ENCODE results near the gene HIC2. TPM values are rescaled to one million over a fixed set of nuclear protein-coding genes. Genes with fewer than 3 reads are reported as not detected.

The HIC2 gene
- total and polyA plus RNA-seq, 9 of the 15 experiments (the other 6 are each of a cell fraction or from before 2014, with no cell fraction given), result 1.7 to 117 (median 35.5) TPM

DNA sequence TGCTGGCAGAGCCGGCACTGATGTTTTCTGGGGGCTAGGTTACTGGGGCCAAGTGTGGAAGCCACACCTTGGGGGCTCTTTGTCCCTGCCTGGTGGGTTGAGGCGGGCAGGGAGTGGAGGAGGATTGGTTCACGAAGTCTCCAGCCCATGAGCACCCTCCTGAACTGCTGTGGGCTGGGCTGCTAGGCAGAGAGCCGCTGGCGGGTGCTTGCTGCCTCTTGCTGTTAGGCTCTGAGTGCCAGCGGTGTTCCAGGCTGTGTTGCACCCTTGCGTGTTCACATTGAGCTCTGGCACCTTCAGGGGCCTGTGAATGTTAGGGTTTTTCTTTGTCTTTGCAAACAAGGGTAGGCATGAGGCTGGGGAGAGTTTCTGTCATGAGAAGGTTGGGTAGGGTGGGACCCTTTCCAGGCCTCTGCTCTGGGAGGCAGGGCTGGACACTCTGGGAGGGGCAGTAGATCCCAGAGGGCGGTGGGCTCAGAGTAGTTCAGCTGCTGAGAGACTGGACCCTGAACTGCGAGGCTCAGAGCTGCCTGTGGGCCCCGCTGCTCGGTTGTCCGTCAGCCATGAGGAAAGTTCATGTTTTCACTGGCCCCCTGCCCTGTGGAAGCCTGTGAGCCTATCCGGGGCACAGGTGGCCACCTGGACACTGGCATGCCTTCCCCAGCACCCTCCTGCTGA is 26.0 kb downstream of the HIC2 start (continued):
- TF ChIP-seq, protein P1, sequence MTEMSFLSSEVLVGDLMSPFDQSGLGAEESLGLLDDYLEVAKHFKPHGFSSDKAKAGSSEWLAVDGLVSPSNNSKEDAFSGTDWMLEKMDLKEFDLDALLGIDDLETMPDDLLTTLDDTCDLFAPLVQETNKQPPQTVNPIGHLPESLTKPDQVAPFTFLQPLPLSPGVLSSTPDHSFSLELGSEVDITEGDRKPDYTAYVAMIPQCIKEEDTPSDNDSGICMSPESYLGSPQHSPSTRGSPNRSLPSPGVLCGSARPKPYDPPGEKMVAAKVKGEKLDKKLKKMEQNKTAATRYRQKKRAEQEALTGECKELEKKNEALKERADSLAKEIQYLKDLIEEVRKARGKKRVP (CRISPR knock-in tag; IDR thresholded peaks at IDR 0.05), result no peak
- no peak for TF ChIP-seq MXI1 (IDR thresholded peaks at IDR 0.05; ENCODE audit: low read depth, low read length)
- TF ChIP-seq OTX1 (CRISPR knock-in tag; IDR thresholded peaks at IDR 0.05), result no peak
- TF ChIP-seq, protein P2, sequence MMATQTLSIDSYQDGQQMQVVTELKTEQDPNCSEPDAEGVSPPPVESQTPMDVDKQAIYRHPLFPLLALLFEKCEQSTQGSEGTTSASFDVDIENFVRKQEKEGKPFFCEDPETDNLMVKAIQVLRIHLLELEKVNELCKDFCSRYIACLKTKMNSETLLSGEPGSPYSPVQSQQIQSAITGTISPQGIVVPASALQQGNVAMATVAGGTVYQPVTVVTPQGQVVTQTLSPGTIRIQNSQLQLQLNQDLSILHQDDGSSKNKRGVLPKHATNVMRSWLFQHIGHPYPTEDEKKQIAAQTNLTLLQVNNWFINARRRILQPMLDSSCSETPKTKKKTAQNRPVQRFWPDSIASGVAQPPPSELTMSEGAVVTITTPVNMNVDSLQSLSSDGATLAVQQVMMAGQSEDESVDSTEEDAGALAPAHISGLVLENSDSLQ (IDR thresholded peaks at IDR 0.05), result no peak
- TF ChIP-seq SAP30 (IDR thresholded peaks at IDR 0.05; ENCODE audit: borderline replicate concordance, insufficient read depth, low read depth, low read length, poor library complexity, severe bottlenecking), result no peak
- no peak for TF ChIP-seq RBFOX2 (IDR thresholded peaks at IDR 0.05; ENCODE audit: low read depth, low read length)
- TF ChIP-seq PHB (CRISPR knock-in tag; IDR thresholded peaks at IDR 0.05), result no peak

Data from K562 (cell line).